ENCODE measurements around the gene CD160.
"Not testable (repeated sequence)": the region's sequence is repeated elsewhere in the genome, so short reads cannot be mapped to it uniquely, and the experiment has no call there.

Gene CD160

DNA sequence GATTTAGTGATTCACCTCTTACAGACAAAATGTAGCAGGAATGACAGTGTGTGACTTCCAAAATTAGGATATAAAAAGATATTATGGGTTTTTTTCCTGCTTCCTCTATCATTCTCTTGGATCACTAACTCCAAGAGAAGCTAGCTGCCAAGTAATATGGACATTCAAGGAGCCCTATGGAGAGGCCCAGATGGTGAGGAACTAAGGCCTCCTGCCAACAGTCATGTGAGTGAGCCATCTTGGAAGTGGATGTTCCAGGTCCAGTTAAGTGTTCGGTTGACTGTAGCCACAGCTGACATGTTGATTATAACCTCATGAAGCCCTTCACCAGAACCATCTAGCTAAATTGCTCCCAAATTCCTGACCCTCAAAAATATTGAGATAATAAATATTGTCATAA lies 38.8 kb downstream of the CD160 start:
- no peak for DNase-seq (ENCODE audit: low read depth in 2 of 3, low spot score in 2 of 3)

DNA sequence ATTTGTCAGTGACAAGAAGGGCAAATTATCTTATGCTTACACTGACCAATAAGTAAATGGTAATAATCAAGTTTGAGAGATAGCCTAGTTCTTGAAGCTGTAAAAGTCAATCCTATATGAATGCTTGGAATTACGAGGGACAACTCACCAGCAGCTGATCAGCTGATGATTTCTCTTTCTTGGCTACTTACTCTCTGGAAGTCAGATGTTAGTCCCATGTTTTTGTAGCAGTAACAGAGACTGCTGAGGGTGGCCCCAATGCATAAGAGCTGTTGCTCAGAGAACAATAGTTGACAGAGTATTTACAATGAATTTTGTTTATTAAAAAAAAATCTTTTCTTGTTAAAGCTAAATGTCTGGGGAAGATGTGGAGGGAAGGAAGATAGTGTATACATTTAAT lies 39.3 kb downstream of the CD160 start:
- DNase-seq (ENCODE audit: low read depth in 2 of 3, low spot score in 2 of 3): no peak

DNA sequence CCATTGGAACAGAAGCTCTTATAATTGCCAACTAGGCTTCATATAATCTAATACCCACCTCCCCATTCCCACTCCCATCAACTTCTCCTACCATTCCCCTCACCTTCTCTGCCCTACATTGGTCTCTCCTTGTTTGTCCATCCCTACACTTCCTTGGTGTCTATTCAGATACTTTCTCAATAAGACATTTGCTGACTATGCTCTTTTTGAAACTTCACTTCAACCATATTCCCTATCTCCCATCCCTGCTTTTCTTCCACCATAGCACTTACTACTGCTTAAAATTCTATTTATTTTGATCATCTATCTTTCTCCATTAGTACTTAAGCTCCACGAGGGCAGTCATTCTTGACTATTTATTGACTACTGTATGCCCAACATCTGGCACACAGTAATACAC lies 40.4 kb downstream of the CD160 start:
- no peak for DNase-seq (ENCODE audit: low read depth in 2 of 3, low spot score in 2 of 3)

DNA sequence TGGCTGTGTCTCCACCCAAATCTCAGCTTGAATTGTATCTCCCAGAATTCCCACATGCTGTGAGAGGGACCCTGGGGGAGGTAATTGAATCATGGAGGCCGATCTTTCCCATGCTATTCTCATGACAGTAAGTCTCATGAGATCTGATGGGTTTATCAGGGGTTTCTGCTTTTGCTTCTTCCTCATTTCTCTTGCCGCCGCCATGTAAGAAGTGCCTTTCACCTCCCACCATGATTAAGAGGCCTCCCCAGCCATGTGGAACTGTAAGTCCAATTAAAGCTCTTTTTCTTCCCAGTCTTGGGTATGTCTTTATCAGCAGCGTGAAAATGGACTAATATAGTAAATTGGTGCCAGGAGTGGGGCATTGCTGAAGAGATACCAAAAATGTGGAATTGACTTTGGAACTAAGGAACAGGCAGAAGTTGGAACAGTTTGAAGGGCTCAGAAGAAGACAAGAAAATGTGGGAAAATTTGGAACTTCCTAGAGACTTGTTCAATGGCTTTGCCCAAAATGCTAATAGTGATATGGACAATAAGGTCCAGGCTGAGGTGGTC lies 41.2 kb downstream of the CD160 start:
- DNase-seq (ENCODE audit: low read depth in 2 of 3, low spot score in 2 of 3): not testable (repeated sequence)

DNA sequence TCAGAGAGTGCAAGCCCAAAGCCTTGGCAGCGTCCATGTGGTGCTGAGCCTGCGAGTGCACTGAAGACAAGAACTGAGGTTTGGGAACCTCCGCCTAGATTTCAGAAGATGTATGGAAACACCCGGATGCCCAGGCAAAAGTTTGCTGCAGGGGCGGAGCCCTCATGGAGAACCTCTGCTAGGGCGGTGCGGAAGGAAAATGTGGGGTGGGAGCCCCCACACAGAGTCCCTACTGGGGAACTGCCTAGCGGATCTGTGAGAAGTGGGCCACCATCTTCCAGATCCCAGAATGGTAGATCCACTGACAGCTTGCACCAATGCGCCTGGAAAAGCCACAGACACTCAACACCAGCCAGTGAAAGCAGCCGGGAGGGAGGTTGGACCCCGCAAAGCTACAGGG lies 42.2 kb downstream of the CD160 start:
- DNase-seq (ENCODE audit: low read depth in 2 of 3, low spot score in 2 of 3): not testable (repeated sequence)

DNA sequence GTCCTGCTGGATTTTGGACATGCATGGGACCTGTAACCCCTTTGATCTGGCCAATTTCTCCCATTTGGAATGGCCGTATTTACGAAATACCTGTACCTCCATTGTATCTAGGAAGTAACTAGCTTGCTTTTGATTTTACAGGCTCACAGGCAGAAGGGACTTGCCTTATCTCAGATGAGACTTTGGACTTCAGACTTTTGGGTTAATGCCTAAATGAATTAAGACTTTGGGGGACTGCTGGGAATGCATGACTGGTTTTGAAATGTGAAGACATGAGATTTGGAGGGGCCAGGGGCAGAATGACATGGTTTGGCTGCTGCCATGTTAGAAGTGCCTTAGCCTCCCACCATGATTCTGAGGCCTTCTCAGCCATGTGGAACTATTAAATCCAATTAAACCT lies 42.7 kb downstream of the CD160 start:
- not testable (repeated sequence) for DNase-seq (ENCODE audit: low read depth in 2 of 3, low spot score in 2 of 3)

DNA sequence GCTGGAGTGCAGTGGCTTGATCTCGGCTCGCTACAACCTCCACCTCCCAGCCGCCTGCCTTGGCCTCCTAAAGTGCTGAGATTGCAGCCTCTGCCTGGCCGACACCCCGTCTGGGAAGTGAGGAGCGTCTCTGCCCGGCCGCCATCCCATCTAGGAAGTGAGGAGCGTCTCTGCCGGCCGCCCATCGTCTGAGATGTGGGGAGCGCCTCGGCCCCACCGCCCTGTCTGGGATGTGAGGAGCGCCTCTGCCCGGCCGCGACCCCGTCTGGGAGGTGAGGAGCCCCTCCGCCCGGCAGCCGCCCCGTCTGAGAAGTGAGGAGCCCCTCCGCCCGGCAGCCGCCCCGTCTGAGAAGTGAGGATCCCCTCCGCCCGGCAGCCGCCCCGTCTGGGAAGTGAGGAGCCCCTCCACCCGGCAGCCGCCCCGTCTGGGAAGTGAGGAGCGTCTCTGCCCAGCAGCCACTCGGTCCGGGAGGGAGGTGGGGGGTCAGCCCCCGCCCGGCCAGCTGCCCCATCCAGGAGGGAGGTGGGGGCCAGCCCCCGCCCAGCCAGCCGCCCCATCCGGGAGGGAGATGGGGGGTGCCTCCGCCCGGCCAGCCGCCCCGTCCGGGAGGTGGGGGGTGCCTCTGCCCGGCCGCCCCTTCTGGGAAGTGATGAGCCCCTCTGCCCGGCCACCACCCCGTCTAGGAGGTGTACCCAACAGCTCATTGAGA lies 45.1 kb downstream of the CD160 start:
- DNase-seq (ENCODE audit: low read depth in 2 of 3, low spot score in 2 of 3): not testable (repeated sequence)

DNA sequence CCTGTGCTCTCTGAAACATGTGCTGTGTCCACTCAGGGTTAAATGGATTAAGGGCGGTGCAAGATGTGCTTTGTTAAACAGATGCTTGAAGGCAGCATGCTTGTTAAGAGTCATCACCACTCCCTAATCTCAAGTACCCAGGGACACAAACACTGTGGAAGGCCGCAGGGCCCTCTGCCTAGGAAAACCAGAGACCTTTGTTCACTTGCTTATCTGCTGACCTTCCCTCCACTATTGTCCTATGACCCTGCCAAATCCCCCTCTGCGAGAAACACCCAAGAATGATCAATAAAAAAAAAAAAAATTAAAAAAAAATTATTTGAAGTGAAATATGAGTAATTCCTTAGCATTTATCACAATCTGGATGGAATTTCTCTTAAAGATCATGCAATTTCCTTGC lies 45.8 kb downstream of the CD160 start:
- not testable (repeated sequence) for DNase-seq (ENCODE audit: low read depth in 2 of 3, low spot score in 2 of 3)

DNA sequence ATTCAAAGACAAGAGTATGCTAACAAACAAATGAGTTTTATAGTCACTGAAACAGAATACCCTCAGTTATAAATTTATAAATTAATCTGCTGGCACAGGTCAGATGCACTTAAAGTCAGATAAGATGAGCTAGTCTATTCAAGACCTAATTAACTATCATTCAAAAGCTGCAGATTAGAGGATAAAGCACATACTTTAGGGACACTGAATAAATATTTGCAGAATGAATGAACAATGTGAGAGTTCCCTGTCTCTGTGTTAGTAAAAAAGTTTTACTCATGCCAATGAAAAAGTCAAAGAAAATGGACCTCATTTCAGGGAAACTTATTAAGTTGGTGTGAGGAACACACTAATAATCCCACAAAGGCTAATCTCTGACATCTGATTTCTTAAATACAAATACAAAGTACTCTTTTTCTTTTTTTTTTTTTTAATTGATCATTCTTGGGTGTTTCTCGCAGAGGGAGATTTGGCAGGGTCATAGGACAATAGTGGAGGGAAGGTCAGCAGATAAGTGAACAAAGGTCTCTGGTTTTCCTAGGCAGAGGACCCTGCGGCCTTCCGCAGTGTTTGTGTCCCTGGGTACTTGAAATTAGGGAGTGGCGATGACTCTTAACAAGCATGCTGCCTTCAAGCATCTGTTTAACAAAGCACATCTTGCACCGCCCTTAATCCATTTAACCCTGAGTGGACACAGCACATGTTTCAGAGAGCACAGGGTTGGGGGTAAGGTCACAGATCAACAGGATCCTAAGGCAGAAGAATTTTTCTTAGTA lies 46.5 kb downstream of the CD160 start:
- DNase-seq (ENCODE audit: low read depth in 2 of 3, low spot score in 2 of 3): not testable (repeated sequence)

DNA sequence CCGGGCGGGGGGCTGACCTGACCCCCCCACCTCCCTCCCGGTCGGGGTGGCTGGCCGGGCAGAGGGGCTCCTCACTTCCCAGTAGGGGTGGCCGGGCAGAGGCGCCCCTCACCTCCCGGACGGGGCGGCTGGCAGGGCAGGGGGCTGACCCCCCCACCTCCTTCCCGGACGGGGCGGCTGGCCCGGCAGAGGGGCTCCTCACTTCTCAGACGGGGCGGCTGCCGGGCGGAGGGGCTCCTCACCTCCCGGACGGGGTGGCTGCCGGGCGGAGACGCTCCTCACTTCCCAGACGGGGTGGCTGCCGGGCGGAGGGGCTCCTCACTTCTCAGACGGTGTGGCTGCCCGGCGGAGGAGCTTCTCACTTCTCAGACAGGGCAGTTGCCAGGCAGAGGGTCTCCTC lies 47.6 kb downstream of the CD160 start:
- DNase-seq (ENCODE audit: low read depth in 2 of 3, low spot score in 2 of 3): not testable (repeated sequence)

DNA sequence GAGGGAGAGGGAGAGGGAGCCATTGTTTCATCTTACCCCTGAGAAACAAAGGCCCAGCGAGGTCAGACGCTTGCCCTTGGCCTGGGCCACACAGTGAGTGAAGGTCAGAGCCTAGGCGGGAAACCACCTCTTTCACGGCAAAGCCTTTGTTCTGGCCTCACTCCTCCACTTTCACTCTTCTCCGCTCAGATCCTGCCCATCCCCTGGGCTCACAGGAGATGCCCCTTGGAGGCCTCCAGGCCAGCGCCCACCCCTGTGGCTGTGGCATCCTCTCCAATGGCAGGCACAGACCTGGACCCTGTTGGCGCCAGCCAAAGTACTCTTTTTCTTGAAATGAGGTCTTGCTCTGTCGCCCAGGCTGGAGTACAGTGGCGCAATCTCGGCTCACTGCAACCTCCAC lies 48.7 kb downstream of the CD160 start:
- DNase-seq (ENCODE audit: low read depth in 2 of 3, low spot score in 2 of 3): not testable (repeated sequence)

DNA sequence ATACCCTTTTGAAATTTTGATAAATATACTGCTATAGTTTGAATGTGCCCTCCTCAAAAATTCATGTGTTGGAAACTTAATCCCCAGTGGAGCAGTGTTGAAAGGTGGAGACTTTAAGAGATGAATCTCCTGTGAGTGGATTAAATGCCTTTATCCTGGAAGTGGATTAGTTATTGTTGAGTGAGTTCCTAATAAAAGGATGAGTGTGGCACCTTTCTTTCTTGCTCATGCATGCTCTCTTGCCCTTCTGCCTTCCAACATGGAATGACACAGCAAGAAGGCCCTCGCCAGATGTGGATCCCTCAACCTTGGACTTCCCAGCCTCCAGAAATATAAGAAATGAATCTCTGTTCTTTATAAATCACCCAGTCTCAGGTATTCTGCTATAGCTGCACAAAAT lies 51.8 kb downstream of the CD160 start:
- DNase-seq (ENCODE audit: low read depth in 2 of 3, low spot score in 2 of 3): no peak

DNA sequence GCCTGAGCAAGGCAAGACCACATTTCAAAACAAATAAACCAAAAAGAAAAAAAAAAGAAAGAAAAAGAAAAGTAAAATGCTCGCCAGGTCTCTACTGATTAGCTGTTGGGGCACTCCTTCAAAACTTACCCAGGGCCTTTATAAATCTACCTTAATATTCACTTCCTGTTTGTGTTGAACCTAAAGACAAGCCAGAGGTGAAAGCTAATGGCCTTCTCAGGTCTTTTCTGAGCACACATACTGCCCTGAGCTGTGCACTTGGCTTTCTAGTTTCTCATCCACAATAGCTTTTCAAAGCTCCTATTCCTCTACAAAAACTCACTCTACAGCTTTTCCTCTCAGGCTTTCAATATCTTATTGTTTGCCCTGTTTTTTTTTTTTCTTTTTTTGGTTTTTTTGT lies 54.1 kb downstream of the CD160 start:
- no peak for DNase-seq (ENCODE audit: low read depth in 2 of 3, low spot score in 2 of 3)

DNA sequence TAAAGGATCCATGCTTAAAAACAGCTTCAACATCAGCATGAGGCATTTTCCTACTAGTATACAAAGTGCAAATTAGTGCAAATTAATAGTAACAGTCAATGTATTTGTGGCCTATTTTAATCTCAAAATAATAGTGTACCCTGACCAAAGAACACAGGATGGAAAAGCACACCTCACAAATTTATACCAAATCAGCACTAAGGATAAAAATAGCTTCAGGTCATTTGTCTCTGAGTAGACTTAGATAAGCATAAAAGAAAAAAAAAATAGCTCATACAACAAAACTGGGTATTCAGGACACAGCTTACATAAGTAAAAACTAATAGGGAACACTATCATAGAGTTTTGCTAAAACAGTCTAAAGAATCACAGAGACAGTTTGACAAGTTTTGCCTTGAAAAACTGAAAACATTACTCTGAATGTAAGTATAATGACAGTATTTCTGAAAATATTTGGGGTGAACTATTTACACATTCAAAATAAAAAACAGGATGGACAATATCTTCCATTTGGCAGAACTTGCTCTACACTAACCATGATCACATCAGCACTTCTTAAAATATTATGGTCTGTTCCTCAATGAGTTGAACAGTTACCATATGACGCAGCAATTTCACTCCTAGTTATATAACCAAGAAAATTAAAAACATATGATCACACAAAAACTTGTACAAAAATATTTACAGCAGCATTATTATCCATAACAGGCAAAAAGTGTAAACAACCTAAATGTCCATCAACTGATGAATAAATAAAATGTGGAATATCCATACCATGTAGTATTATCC lies 58.3 kb downstream of the CD160 start:
- no peak for DNase-seq (ENCODE audit: low read depth in 2 of 3, low spot score in 2 of 3)

DNA sequence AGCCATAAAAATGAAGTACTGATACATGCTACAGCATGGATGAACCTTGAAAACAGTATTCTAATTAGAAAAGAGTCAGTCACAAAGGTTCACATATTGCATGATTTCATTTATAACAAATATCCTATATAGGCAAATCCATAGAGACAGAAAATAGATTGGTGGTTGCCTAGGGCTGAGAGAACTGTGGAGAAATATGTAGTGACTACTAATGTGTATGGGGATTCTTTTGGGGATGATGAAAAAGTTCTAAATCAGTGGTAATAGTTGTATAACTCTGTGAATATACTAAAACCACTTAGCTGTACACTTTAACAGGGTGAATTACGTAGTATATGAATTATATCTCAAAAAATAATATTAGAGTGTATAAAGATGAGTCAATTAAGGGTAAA lies 58.8 kb downstream of the CD160 start:
- DNase-seq (ENCODE audit: low read depth in 2 of 3, low spot score in 2 of 3): no peak

DNA sequence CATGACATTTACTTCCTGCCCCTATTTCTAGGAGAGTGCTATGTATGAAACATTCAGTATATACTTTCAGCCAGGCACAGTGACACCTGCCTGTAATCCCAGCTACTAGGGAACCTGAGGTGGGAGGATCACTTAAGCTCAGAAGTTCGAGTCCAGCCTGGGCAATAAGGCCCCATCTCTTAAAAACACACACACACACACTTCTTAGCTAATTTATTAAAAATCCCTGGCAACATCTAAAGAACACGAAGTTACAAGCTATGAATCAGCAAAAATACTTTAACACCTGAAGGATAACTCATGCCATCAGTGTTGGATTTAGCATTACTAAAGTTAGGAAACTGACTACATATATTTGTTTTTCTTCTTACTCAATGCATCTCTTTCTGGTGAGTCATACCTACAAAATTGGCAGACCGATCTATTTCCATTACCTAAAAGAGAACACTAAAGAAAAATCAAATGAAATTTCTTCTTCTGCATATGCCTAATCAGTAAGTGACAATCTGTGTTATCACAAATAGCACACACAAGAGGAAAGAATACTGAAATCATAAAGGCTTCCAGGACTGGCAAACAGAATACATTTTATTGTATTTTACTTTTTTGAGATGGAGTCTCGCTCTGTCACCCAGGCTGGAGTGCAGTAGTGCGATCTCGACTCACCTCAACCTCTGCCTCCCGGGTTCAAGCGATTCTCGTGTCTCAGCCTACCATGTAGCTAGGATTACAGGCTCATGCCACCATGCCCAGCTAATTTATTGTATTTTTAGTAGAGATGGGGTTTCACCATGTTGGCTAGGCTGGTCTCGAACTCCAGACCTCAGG lies 63.2 kb downstream of the CD160 start:
- DNase-seq (ENCODE audit: low read depth in 2 of 3, low spot score in 2 of 3): no peak

DNA sequence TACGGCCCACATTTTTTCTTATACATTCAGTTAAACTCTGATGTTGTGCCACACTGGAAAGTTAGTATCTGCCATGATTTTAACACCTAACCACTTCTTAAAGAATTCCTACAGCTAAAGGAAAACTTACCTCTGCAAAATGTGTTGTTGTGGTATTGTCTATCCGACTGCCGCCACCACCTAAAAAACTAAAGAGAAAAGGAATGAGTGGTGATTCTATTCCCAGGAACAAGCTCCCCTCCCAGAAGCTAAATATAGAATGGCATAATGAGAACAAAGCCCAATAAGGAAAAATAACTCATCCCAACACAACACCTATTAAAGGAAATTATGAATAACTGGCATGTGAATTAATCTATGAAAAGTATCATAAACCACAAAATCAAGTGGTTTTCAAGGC lies 65.1 kb downstream of the CD160 start:
- DNase-seq (ENCODE audit: low read depth in 2 of 3, low spot score in 2 of 3): no peak

DNA sequence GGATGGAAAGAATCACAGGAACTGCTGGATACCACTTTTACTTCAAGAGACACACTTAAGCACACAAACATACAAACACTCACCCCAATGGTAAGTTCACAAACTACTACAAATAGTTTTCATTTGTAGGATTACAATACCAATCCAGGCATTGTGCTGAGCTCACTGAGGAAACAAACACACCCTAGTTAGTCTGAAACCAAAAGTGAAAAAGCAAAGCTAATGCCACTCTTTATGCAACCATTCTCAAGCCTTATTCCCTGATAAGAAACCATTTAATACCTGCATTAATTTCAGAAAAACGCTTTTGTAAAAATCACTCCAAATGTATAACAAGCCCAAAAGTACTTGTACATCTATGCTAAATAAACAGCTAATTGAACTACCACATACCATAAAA lies 66.2 kb downstream of the CD160 start:
- no peak for DNase-seq (ENCODE audit: low read depth in 2 of 3, low spot score in 2 of 3)

DNA sequence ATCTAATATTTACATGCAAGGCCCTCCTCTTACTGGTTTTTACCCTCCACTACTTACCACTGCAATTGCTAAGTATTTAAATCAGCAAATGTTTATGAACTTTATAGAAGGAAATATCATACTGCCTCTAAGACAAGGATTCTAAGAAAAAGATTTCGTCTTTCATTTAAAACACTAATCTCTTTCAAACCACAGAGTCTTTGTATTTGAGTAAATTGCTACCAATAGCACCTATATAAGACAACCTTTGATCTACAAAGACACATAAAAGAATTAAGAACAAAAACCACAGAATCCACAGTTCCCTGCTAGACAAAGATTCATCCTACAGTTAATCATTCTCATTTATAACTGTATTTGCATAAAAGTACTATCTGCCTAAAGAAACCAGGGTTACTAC lies 67.0 kb downstream of the CD160 start:
- DNase-seq (ENCODE audit: low read depth in 2 of 3, low spot score in 2 of 3): no peak

DNA sequence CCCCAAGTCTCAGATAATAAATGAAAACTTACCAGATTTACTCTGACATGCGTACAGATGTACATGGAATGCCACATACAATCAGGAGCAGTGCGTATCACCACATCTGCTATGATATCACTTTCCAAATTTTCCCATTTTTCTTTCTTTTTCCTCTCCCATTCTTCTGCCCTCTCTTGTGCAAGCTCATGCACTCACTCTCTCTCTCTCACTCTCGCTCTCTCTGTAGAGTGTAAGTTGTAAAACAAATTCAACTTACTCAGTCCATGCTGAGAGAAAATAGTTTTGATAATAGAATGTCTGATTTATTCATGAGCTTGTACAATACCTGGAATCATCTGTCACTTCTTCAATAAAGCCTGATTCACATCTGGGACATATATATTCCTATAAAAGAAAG lies 69.3 kb downstream of the CD160 start:
- DNase-seq (ENCODE audit: low read depth in 2 of 3, low spot score in 2 of 3): no peak

Measured in activated CD8-positive, alpha-beta memory T cell treated with anti-CD3 and anti-CD28 coated beads for 48 hours (primary cell).